SK-N-SH (cell line): Measurements from ENCODE around the gene THSD4. TPM values are rescaled to one million over a fixed set of nuclear protein-coding genes. Genes with fewer than 3 reads are reported as not detected.

Experiments
- CTCF ChIA-PET: fragments of 300-600, 350-600 bp; formaldehyde crosslinking; extraction: SDS; loops from one replicate; lab custom pipeline; 2021; lab: Yijun Ruan, JAX
- POLR2A ChIA-PET: fragments of 350-600 bp; sonication (Branson Sonifier 250); formaldehyde crosslinking; extraction: SDS; loops from one replicate; lab custom pipeline; 2020; ENCODE audit warnings: antibody characterized with exemption, inconsistent platforms; lab: Yijun Ruan, JAX
- DNase-seq: peaks from one replicate; pipeline ENCODE4 v3.0.0; 2012
- H2AFZ ChIP-seq: fragments of 200-600 bp; sonication (generic); 2 replicates; pipeline ENCODE4 v1.8.1; 2016; ENCODE audit warnings: antibody characterized with exemption, mild to moderate bottlenecking, low read depth
- H3F3A ChIP-seq: fragments of 200-600 bp; sonication (generic); replicated peaks from 2 replicates; pipeline ENCODE3; 2016; ENCODE audit warnings: antibody characterized with exemption, mild to moderate bottlenecking; ENCODE audit not compliant: insufficient read depth
- H3K27ac ChIP-seq, 2 experiments: fragments of 200-500 bp in 1 of 2; fragments of 200-600 bp in 1 of 2; sonication (Bioruptor generic) in 1 of 2; sonication (generic), shearing (Covaris generic) in 1 of 2; 2 replicates each; pipeline versions ENCODE4 v1.5.1 to v1.6.1; 2014 to 2016; ENCODE audit warnings: low read depth in 2 of 2, inconsistent platforms in 1 of 2, low read length in 1 of 2, mild to moderate bottlenecking in 1 of 2, mixed read lengths in 1 of 2
- H3K27me3 ChIP-seq: fragments of 200-600 bp; sonication (generic), shearing (Covaris generic); 2 replicates; pipeline ENCODE4 v1.6.1; 2016; ENCODE audit warnings: mixed run types; ENCODE audit not compliant: insufficient read depth
- H3K36me3 ChIP-seq, 2 experiments: fragments of 200-500 bp in 1 of 2; fragments of 200-600 bp in 1 of 2; sonication (Bioruptor generic) in 1 of 2; sonication (generic) in 1 of 2; replicated peaks in 1 of 2; 2 replicates each; pipeline versions ENCODE3 to v1.5.1; 2014 to 2016; ENCODE audit warnings: low read length in 1 of 2, mild to moderate bottlenecking in 1 of 2; ENCODE audit not compliant: insufficient read depth in 2 of 2, control insufficient read depth in 1 of 2
- H3K4me1 ChIP-seq, 2 experiments: fragments of 200-500 bp in 1 of 2; fragments of 200-600 bp in 1 of 2; sonication (Bioruptor generic) in 1 of 2; sonication (generic), shearing (Covaris generic) in 1 of 2; 2 replicates each; pipeline versions ENCODE4 v1.5.1 to v1.6.1; 2014 to 2016; ENCODE audit warnings: low read depth in 1 of 2, low read length in 1 of 2, mixed run types in 1 of 2; ENCODE audit not compliant: insufficient read depth in 2 of 2, control insufficient read depth in 1 of 2
- H3K4me2 ChIP-seq: fragments of 200-600 bp; sonication (generic), shearing (Covaris generic); 2 replicates; pipeline ENCODE4 v1.6.1; 2017; ENCODE audit warnings: mixed run types
- H3K4me3 ChIP-seq, 2 experiments: fragments of 200-500 bp in 1 of 2; fragments of 200-600 bp in 1 of 2; sonication (Bioruptor generic) in 1 of 2; sonication (generic), shearing (Covaris generic) in 1 of 2; 2 replicates each; pipeline versions ENCODE4 v1.5.1 to v1.8.1; 2014 to 2016; ENCODE audit warnings: low read depth in 2 of 2, inconsistent platforms in 1 of 2, low read length in 1 of 2, mild to moderate bottlenecking in 1 of 2, mixed read lengths in 1 of 2, moderate library complexity in 1 of 2
- H3K79me2 ChIP-seq: fragments of 200-600 bp; sonication (generic); 2 replicates; pipeline ENCODE4 v1.8.1; 2017; ENCODE audit warnings: mild to moderate bottlenecking; ENCODE audit not compliant: insufficient read depth
- H3K9ac ChIP-seq: fragments of 200-600 bp; sonication (generic); 2 replicates; pipeline ENCODE4 v1.6.1; 2017; ENCODE audit warnings: mixed run types
- H3K9me2 ChIP-seq: fragments of 200-600 bp; sonication (generic); 2 replicates; pipeline ENCODE4 v1.6.1; 2017; ENCODE audit warnings: mixed run types
- H3K9me3 ChIP-seq: fragments of 200-600 bp; sonication (generic); 2 replicates; pipeline ENCODE4 v1.6.1; 2017; ENCODE audit warnings: mixed run types, mild to moderate bottlenecking, moderate library complexity
- H4K20me1 ChIP-seq: fragments of 200-600 bp; sonication (generic); 2 replicates; pipeline ENCODE4 v1.6.1; 2017; ENCODE audit warnings: mild to moderate bottlenecking, mixed run types; ENCODE audit not compliant: insufficient read depth
- ELF1 ChIP-seq: IDR thresholded peaks from 2 replicates; pipeline ENCODE4 v1.4.0; 2012
- EP300 ChIP-seq, 2 experiments: IDR thresholded peaks; 2 replicates each; pipeline versions ENCODE4 v1.4.0 to v1.6.1; 2012; ENCODE audit warnings: borderline replicate concordance in 1 of 2, low read depth in 1 of 2, low read length in 1 of 2
- EZH2phosphoT487 ChIP-seq: fragments of 200-600 bp; sonication (generic); IDR thresholded peaks from 2 replicates; pipeline ENCODE4 v1.6.1; 2017; ENCODE audit warnings: low read depth, mixed run types, mild to moderate bottlenecking, antibody characterized with exemption, moderate library complexity, borderline replicate concordance
- FOXJ3 ChIP-seq: sonication (generic); formaldehyde crosslinking; IDR thresholded peaks from 2 replicates; pipeline ENCODE4 v1.5.1; 2020; ENCODE audit warnings: mild to moderate bottlenecking, missing genetic modification reagents
- FOXM1 ChIP-seq: IDR thresholded peaks from 2 replicates; pipeline ENCODE4 v1.4.0; 2012; ENCODE audit warnings: low read depth, mild to moderate bottlenecking
- GATA2 ChIP-seq: sonication (generic); formaldehyde crosslinking; IDR thresholded peaks from 2 replicates; pipeline ENCODE4 v1.5.0; 2020; ENCODE audit warnings: mild to moderate bottlenecking, missing genetic modification reagents
- JUND ChIP-seq: IDR thresholded peaks from 2 replicates; pipeline ENCODE4 v1.4.0; 2012
- MEF2A ChIP-seq: IDR thresholded peaks from 2 replicates; pipeline ENCODE4 v1.4.0; 2012; ENCODE audit warnings: low read depth, borderline replicate concordance
- MXI1 ChIP-seq: IDR thresholded peaks from 2 replicates; pipeline ENCODE4 v1.6.1; 2012; ENCODE audit warnings: mild to moderate bottlenecking, low read depth, low read length, improper control_type of control experiment
- POLR2AphosphoS5 ChIP-seq: IDR thresholded peaks from 2 replicates; pipeline ENCODE4 v1.6.1; 2012; ENCODE audit warnings: low read depth, low read length
- RCOR1 ChIP-seq: fragments of 150-350 bp; IDR thresholded peaks from 2 replicates; pipeline ENCODE4 v1.6.1; 2017; ENCODE audit warnings: antibody characterized with exemption, low read length
- RXRA ChIP-seq: IDR thresholded peaks from 2 replicates; pipeline ENCODE4 v1.4.0; 2012; ENCODE audit warnings: low read depth, mild to moderate bottlenecking, borderline replicate concordance
- SIN3A ChIP-seq: IDR thresholded peaks from 2 replicates; pipeline ENCODE4 v1.6.1; 2012; ENCODE audit warnings: low read depth, mild to moderate bottlenecking, low read length, moderate library complexity, borderline replicate concordance
- TAF1 ChIP-seq: IDR thresholded peaks from 2 replicates; pipeline ENCODE4 v1.6.1; 2012; ENCODE audit warnings: low read depth, mild to moderate bottlenecking, low read length, moderate library complexity, borderline replicate concordance
- YY1 ChIP-seq: IDR thresholded peaks from 2 replicates; pipeline ENCODE4 v1.4.0; 2012; ENCODE audit warnings: low read depth, mild to moderate bottlenecking
- WGBS: methylation state at CpG from one replicate; pipeline ENCODE4 v1.1.6; 2017; ENCODE audit warnings: low lambda C conversion rate; 5-methylcytosine and 5-hydroxymethylcytosine counted together
- polyA plus RNA-seq, 3 experiments: library from polyadenylated mRNA; depleted of rRNA; stranded (reverse); fragments of >200 nt; gene quantifications; 2 replicates each; pipeline ENCODE4 v1.2.3, GENCODE V29; 2012
- TF ChIP-seq, protein P1 (sequence below): fragments of 150-350 bp; IDR thresholded peaks from 2 replicates; pipeline ENCODE4 v1.6.1; 2017; ENCODE audit warnings: antibody characterized with exemption, low read length, low read depth, borderline replicate concordance
- TF ChIP-seq, protein P2 (sequence below): IDR thresholded peaks from 2 replicates; pipeline ENCODE4 v1.6.1; 2012; ENCODE audit warnings: mild to moderate bottlenecking, low read depth, low read length, moderate library complexity
- TF ChIP-seq, protein P3 (sequence below): fragments of 150-350 bp; IDR thresholded peaks from 2 replicates; pipeline ENCODE4 v1.6.1; 2016; ENCODE audit warnings: mild to moderate bottlenecking, low read depth, low read length
- TF ChIP-seq, protein P4 (sequence below): IDR thresholded peaks from 2 replicates; pipeline ENCODE4 v1.4.0; 2012; ENCODE audit warnings: low read depth

The THSD4 gene
- polyA plus RNA-seq, 1 of the 3 experiments (the other 2 are of a cell fraction), result 79.1 TPM

DNA sequence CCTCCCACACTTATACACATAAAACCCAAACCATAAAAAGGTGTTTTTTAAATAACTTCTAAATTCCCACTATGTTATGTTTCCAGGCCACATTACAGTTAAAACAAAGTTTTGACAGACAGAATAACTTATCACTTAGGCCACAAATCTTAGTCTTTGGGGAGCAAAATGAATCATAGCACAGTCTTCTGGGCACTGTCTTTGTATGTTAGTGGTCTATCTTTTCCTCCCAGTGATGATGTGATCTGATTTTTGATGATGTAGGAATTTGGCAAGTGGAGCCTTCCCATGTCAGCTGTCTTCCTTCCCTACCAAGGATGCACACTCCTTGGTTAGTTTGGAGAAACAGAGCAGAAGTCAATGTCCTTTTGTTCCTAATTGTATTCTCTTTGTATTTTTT is 67.3 kb downstream of the THSD4 start (continued):
- TF ChIP-seq, protein P1, sequence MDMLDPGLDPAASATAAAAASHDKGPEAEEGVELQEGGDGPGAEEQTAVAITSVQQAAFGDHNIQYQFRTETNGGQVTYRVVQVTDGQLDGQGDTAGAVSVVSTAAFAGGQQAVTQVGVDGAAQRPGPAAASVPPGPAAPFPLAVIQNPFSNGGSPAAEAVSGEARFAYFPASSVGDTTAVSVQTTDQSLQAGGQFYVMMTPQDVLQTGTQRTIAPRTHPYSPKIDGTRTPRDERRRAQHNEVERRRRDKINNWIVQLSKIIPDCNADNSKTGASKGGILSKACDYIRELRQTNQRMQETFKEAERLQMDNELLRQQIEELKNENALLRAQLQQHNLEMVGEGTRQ, result no peak
- TF ChIP-seq, protein P2, sequence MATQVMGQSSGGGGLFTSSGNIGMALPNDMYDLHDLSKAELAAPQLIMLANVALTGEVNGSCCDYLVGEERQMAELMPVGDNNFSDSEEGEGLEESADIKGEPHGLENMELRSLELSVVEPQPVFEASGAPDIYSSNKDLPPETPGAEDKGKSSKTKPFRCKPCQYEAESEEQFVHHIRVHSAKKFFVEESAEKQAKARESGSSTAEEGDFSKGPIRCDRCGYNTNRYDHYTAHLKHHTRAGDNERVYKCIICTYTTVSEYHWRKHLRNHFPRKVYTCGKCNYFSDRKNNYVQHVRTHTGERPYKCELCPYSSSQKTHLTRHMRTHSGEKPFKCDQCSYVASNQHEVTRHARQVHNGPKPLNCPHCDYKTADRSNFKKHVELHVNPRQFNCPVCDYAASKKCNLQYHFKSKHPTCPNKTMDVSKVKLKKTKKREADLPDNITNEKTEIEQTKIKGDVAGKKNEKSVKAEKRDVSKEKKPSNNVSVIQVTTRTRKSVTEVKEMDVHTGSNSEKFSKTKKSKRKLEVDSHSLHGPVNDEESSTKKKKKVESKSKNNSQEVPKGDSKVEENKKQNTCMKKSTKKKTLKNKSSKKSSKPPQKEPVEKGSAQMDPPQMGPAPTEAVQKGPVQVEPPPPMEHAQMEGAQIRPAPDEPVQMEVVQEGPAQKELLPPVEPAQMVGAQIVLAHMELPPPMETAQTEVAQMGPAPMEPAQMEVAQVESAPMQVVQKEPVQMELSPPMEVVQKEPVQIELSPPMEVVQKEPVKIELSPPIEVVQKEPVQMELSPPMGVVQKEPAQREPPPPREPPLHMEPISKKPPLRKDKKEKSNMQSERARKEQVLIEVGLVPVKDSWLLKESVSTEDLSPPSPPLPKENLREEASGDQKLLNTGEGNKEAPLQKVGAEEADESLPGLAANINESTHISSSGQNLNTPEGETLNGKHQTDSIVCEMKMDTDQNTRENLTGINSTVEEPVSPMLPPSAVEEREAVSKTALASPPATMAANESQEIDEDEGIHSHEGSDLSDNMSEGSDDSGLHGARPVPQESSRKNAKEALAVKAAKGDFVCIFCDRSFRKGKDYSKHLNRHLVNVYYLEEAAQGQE, result no peak
- TF ChIP-seq, protein P3, sequence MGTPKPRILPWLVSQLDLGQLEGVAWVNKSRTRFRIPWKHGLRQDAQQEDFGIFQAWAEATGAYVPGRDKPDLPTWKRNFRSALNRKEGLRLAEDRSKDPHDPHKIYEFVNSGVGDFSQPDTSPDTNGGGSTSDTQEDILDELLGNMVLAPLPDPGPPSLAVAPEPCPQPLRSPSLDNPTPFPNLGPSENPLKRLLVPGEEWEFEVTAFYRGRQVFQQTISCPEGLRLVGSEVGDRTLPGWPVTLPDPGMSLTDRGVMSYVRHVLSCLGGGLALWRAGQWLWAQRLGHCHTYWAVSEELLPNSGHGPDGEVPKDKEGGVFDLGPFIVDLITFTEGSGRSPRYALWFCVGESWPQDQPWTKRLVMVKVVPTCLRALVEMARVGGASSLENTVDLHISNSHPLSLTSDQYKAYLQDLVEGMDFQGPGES, result no peak
- TF ChIP-seq YY1, result no peak
- TF ChIP-seq TAF1, result no peak
- TF ChIP-seq MEF2A, result no peak
- no peak for TF ChIP-seq SIN3A

DNA sequence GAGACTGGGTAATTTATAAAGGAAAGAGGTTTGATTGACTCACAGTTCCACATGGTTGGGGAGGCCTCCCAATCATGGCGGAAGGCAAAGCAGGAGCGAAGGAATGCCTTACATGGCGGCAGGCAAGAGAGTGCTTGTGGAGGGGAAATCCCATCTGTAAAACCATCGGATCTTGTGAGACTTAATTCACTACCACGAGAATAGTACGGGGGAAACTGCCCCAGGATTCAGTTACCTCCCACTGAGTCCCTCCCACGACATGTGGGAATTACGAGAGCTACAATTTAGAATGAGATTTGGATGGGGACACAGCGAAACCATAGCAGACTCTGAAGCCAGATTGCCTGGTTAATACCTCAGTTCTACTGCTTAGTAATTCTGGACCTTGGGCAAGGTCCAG is 67.8 kb downstream of the THSD4 start:
- H3K9me3 ChIP-seq, result no peaks in the 10 kb centered on the region
- no peaks in the 10 kb centered on the region for H3F3A ChIP-seq
- H3K27ac ChIP-seq, result no peak overlapping the region
- H3K9ac ChIP-seq, result no peak overlapping the region
- H3K79me2 ChIP-seq, result no peaks in the 10 kb centered on the region
- H2AFZ ChIP-seq, result no peak overlapping the region
- TF ChIP-seq EZH2phosphoT487 (no peak), ELF1 (no peak), POLR2AphosphoS5 (no peak), FOXM1 (no peak), MXI1 (no peak), RXRA (no peak), FOXJ3 (CRISPR knock-in tag) (no peak), YY1 (no peak), GATA2 (CRISPR knock-in tag) (no peak), EP300 (IDR thresholded peaks at IDR 0.05; ENCODE audit: borderline replicate concordance in 1 of 2, low read depth in 1 of 2, low read length in 1 of 2) (no peak), RCOR1 (no peak), JUND (no peak)
- TF ChIP-seq, protein P4, sequence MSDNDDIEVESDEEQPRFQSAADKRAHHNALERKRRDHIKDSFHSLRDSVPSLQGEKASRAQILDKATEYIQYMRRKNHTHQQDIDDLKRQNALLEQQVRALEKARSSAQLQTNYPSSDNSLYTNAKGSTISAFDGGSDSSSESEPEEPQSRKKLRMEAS, result no peak
- TF ChIP-seq, protein P1, result no peak
- H3K27me3 ChIP-seq, result no peaks in the 10 kb centered on the region
- peaks cover 0 to 9% of the 10 kb centered on the region in 2 experiments for H3K36me3 ChIP-seq
- WGBS, result 80% methylated on average over 9 of the region's 9 CpGs
- H3K4me2 ChIP-seq, result no peak overlapping the region
- no peaks in the 10 kb centered on the region for H3K4me1 ChIP-seq
- H3K4me3 ChIP-seq, result no peak overlapping the region
- H3K9me2 ChIP-seq, result no peaks in the 10 kb centered on the region
- H4K20me1 ChIP-seq, result no peaks in the 10 kb centered on the region
- ChIA-PET POLR2A (no interaction called here), CTCF (no interaction called here)
- DNase-seq, result no peak
